Activated naive CD4-positive, alpha-beta T cell treated with anti-CD3 and anti-CD28 coated beads, Interleukin-2, amount 50 U/mL, for 72 hours (primary cell): Measurements from ENCODE around the gene MOV10L1. TPM values are rescaled to one million over a fixed set of nuclear protein-coding genes. Genes with fewer than 3 reads are reported as not detected.
A peak's percentile ranks its signal among the peaks of the same experiment; 100 is the strongest.

Experiments
- ATAC-seq, 2 donors: fragments of 150-1000 bp; cut with Tn5 transposase; 2 replicates each; pipeline ENCODE4 v1.10.0; 2021; ENCODE audit warnings: mild to moderate bottlenecking in 2 of 2, moderate library complexity in 2 of 2
- DNase-seq, 2 donors: peaks; one replicate each; pipeline ENCODE4 v3.0.0; 2021 to 2022; ENCODE audit warnings: low spot score in 2 of 2
- H3K27ac Mint-ChIP-seq, 2 donors: one replicate each; pipeline ENCODE4 v1.8.0; 2022; ENCODE audit warnings: mild to moderate bottlenecking in 2 of 2, mixed read lengths in 2 of 2
- H3K36me3 Mint-ChIP-seq, 2 donors: one replicate each; pipeline ENCODE4 v1.8.0; 2022; ENCODE audit warnings: mixed read lengths in 2 of 2
- H3K9me3 Mint-ChIP-seq, 2 donors: one replicate each; pipeline ENCODE4 v1.8.0; 2022; ENCODE audit warnings: mixed read lengths in 2 of 2
- total RNA-seq, 2 donors: library from RNA; stranded (reverse); gene quantifications; one replicate each; pipeline ENCODE4 v1.2.3, GENCODE V29; 2022

The MOV10L1 gene
- total RNA-seq, 2 donors from 2014 or later: not detected

- Mint-ChIP-seq H3K27ac (no peak overlapping the region), H3K36me3 (no peaks in the 10 kb centered on the region), H3K9me3 (no peaks in the 10 kb centered on the region)
- ATAC-seq (no peak), DNase-seq (no peak)
These were observed 91.1 kb downstream of the MOV10L1 start for GRCh38 chr22:50180727-50181521.

DNA sequence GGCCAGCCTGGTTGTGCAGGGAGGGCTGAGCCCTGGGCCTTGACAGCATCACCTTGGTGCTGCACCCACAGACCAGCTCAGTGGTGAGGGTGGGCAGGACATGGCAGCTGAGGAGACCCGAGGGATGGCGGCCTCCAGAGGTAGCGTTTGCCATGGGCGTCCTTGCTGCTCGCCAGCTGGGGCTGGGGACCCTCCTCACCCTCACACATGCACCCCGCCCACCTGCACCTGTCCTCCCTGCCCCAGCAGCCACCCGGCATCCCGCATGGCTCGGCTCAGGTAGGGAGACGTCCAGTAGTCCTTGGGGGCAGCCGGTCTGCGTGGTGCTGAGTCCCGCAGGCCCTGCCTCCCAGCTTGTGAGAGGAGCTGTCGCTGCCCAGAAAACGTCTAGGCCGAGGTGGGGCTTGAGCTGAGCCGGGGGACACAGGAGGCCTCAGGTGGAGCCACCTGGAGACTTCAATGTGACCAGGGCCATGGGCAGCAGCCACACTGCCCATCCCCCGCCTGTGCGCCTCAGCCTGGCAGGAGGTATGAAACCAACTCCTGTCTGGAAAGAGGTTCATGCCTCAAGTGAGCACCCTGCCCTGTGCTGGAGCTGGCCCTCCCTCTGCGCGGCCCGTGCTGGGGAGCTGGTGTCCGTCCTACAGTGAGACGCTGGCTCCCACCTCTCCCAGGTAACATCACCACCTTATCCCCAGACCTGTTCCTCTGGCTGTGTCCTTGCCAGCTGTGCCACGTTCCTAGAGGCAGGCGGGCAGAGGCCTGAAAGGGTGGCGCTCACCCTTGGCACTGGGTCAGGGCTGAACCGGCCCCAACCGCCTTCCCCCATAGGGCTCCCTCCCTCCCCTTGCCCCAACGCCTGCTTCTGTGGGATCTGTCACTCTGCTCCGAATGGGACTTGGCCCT lies 92.6 kb downstream of the MOV10L1 start:
- Mint-ChIP-seq H3K27ac (no peak overlapping the region), H3K9me3 (no peaks in the 10 kb centered on the region)
- no peak for ATAC-seq

DNA sequence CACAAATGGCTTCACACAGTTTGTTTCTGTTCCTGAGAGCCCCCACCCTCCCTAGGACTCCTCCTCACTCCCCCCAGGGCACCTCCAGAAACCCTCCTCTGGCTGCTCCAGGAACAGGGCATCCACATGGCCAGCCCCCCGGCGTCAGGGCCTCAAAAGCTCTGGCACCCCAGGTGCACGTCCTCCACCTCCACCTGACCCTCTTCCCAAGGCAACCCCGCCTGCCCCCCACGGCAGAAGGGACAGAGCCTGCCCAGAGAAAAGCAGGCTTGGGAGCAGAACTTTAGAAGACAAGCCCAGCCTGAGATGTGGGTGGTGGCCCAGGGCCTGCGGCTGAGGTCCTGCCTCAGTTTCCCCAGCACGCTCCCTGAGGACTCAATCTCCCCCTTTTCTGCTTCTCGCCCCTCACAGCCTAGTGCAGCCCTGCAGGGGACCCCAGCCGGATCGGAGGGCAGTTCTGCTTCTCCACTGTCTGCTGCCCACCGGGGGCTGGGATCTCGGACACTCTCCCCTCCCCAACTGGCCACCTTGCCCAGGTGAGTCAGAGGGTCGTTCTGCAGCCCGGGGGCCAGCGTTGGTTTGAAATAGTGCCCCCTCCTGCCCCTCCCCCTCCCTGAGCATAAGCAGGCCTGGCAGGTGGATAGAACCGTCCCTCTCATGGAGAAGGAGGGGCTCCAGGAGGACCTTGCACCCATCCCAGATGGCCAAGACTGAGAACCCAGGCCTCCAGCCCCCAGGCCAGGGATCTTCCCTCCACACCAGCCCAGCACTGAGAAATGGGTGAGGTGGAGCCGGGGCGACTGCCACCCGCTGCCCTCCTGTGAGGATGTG lies 93.5 kb downstream of the MOV10L1 start:
- H3K36me3 Mint-ChIP-seq: peaks cover 5 to 6% of the 10 kb centered on the region in 2 donors
- DNase-seq (no peak), ATAC-seq (no peak)
- H3K9me3 Mint-ChIP-seq: no peaks in the 10 kb centered on the region
- no peak overlapping the region for H3K27ac Mint-ChIP-seq

More for the DNA sequence above, 92.6 kb downstream of the MOV10L1 start:
- H3K36me3 Mint-ChIP-seq: peaks cover 5 to 6% of the 10 kb centered on the region in 2 donors
- no peak for DNase-seq

GRCh38 chr22:50184004-50184901 lies 94.4 kb downstream of the MOV10L1 start:
- Mint-ChIP-seq H3K27ac (peak overlapping the region in 1 of 2 donors; percentile 74), H3K9me3 (no peaks in the 10 kb centered on the region), H3K36me3 (peaks cover 5 to 6% of the 10 kb centered on the region in 2 donors)
- DNase-seq (no peak), ATAC-seq (no peak)

- DNase-seq (no peak), ATAC-seq (no peak)
- H3K36me3 Mint-ChIP-seq: peaks cover 5 to 6% of the 10 kb centered on the region in 2 donors
- H3K9me3 Mint-ChIP-seq: no peaks in the 10 kb centered on the region
- H3K27ac Mint-ChIP-seq: peak overlapping the region in 1 of 2 donors; percentile 74
These were observed 95.1 kb downstream of the MOV10L1 start for GRCh38 chr22:50184902-50185374.

- no peaks in the 10 kb centered on the region for H3K9me3 Mint-ChIP-seq
- ATAC-seq (peak; percentile 80 to 81), DNase-seq (peak; percentile 87 to 90)
- peaks cover 5 to 6% of the 10 kb centered on the region in 2 donors for H3K36me3 Mint-ChIP-seq
- peak within 1 kb of the TSS; percentile 85 to 91 for H3K27ac Mint-ChIP-seq
These were observed 95.7 kb downstream of the MOV10L1 start, which contains the start of gene TRABD for GRCh38 chr22:50185375-50186087. TSS of gene TRABD (plus strand) at chr22:50185913. CDS start at chr22:50193061, 7,148 bp downstream.

DNA sequence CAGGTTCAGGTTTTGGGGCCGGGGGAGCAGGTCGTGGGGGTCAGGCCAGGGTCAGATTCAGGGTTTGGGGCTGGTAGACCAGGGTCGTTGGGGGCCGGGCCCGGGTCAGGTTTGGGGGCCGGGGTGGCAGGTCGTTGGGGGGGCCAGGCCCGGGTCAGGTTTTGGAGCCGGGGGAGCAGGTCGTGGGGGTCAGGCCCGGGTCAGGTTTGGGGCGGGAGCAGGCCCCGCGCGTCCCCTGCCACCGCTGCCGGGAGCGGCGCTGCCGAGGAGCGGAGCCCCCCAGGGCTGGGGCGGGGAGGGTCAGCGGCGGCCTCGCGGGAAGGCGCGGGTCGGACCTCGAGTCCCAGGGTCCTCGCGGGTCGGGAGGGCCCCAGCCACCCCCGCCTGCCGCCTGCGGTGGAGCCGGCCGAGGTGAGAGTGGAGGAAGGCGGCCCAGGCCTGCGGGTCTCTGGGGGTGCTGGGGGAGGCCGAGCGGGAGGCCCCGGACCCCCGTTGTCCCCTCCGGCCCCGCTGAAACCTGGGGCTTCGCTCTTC lies 96.4 kb downstream of the MOV10L1 start:
- DNase-seq (no peak), ATAC-seq (no peak)
- no peaks in the 10 kb centered on the region for H3K9me3 Mint-ChIP-seq
- H3K27ac Mint-ChIP-seq: peak overlapping the region; percentile 85 to 91
- H3K36me3 Mint-ChIP-seq: peaks cover 6 to 7% of the 10 kb centered on the region in 2 donors

DNA sequence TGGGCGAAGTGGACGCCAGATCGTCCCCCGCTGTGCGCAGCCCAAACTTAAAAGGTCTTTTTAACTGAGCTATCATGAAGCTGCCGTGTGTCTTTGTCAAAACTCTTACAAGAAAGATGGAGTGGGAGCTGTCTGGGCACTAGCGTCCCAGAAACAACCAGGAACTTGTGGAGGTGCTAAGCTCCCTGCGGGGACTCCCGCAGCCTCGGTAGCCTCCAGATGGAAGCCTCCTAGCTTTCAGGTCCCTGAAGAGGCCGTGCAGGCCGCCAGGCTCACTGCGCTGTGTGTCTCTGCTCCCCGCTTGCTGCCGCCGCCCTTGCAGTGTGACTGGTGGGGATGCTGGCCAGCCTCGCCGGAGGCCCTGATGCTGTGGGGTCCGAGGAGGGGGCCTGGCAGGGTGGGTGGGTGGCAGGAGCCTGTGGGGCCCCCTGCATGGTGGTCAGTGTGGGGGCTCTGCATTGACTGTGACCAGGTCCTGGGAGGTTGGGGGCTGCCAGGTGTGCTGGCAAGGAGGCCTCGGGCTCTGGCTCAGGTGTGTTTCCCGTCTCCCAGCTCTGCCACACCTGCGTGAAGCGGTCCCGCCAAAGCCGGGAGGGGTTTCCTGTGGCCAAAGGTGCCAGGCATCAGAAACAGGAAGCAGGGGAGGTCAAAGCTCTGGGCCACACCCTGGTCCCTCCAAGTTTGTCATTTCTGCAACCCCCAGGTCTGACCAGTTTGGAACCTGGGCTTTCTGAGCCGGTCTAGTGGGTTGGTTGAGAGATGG lies 97.1 kb downstream of the MOV10L1 start:
- ATAC-seq: no peak
- Mint-ChIP-seq H3K27ac (peak overlapping the region; percentile 85 to 91), H3K36me3 (peaks cover 6 to 12% of the 10 kb centered on the region in 2 donors), H3K9me3 (no peaks in the 10 kb centered on the region)
- DNase-seq: no peak

DNA sequence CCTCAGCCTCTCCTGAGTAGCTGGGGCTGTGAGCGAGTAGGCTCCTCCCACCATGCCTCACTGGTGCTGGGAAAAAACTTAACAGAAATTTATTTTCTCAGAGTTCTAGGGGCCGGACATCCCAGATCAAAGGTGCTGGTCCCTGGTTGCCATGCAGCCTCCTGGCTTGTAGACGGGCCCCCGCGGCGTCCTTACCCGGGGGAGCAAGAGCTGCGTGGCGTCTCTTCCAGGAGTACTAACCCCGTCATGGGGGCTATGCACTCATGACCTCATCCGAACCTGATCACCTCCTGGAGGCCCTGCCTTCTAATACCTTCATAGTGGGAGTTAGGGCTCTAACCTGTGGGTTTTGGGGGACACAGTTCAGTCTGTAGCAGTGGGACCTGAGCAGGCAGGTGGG lies 98.5 kb downstream of the MOV10L1 start:
- Mint-ChIP-seq H3K36me3 (peaks cover 6 to 18% of the 10 kb centered on the region in 2 donors), H3K27ac (no peak overlapping the region), H3K9me3 (no peaks in the 10 kb centered on the region)
- DNase-seq (no peak), ATAC-seq (no peak)

DNA sequence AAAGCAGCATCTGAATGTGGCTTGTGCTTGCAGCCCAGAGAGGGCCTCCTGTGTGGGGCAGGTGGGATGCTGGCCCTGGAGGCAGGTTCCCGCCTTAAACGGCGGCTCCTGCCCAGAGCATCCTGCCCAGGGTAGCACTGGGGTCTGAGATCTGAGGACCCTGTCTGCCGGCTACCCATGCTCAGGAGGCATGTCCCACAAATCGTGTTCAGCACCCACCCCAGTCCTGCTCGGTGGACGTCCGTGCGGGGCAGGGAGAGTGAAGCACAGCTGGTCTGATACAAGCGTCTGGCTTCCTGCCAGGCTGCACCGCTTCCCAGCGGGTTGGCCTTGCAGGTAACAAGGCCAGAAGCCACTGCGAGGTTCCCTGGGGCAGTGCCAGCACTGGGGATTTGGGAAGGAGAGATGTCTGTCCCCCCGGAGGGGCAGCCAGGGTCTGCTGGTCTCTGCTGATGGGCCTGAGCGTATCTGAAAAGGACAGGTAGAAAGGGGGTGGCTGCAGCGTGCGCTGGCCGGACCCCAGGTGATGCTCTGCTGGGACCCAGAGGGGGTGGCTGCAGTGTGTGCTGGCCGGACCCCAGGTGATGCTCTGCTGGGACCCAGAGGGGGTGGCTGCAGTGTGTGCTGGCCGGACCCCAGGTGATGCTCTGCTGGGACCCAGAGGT lies 99.5 kb downstream of the MOV10L1 start:
- peak overlapping the region; percentile 44 to 97 for H3K27ac Mint-ChIP-seq
- H3K36me3 Mint-ChIP-seq: peaks cover 6 to 18% of the 10 kb centered on the region in 2 donors
- DNase-seq (no peak), ATAC-seq (no peak)
- H3K9me3 Mint-ChIP-seq: no peaks in the 10 kb centered on the region

DNA sequence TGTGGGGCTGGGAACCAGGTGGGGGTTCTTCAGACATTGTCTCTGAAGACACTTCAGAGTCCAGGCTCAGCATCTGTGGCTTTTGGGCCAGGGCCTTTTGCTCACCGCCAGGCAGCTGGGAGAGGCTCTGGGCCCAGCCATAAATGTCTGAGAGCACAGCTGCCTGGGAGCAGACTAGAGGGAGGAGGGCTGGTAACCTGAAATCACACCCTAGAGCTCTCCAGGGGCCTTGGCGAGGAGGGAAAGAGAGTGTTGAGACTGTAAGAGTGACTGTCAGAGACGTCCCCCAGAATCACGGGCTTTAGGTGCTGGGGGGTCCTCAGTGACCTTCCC lies 100.0 kb downstream of the MOV10L1 start:
- peaks cover 6 to 18% of the 10 kb centered on the region in 2 donors for H3K36me3 Mint-ChIP-seq
- no peaks in the 10 kb centered on the region for H3K9me3 Mint-ChIP-seq
- no peak for DNase-seq
- ATAC-seq: peak in 1 of 2 donors; percentile 1
- peak overlapping the region; percentile 87 to 97 for H3K27ac Mint-ChIP-seq

DNA sequence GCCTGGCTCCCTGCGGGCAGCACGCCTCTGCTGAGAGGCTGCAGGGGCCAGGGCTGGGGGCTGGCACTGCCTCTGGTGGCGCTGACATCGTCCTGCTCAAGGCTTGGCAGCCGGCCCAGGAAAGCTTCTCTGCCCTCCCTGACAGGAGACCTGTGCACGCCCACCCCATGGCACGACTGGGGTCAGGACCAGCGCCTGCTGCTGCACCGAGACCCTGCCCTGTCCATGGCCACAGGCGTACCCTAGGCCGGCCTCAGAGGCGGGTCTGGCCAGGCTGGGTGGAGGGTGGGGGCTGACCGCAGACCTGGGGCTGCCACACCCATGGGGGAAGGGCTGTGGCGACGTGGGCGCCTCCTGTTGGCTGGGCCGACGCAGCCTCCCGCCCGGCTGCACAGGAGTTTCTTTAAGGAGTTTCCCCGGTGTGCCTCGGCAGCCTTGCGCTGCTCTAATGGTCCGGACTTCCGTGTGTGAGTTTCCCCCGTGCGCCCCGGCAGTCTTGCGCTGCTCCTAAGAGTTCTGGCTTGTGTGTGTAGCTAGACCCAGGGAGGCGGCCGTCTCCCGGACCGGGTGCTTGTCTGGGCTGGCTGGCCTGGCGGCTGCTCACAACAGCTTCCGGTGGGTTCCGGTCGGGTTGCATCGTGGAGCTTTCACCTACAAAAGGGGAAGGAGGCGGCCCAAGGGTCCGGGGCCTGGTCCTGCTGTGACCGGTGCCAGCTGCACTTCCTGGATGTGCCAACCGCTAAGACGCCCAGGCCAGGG lies 100.6 kb downstream of the MOV10L1 start:
- H3K9me3 Mint-ChIP-seq: no peaks in the 10 kb centered on the region
- peaks cover 6 to 18% of the 10 kb centered on the region in 2 donors for H3K36me3 Mint-ChIP-seq
- H3K27ac Mint-ChIP-seq: peak overlapping the region; percentile 90 to 97
- DNase-seq (peak; percentile 77 to 82), ATAC-seq (peak; percentile 46 to 67)
